ENCODE results near the gene LBHD1. TPM values are rescaled to one million over a fixed set of nuclear protein-coding genes. Genes with fewer than 3 reads are reported as not detected.

The LBHD1 gene
- total and polyA plus RNA-seq, 2 donors (not counting 3 experiments of a cell fraction or from before 2014, with no cell fraction given): 3.8 to 7.5 TPM

DNA sequence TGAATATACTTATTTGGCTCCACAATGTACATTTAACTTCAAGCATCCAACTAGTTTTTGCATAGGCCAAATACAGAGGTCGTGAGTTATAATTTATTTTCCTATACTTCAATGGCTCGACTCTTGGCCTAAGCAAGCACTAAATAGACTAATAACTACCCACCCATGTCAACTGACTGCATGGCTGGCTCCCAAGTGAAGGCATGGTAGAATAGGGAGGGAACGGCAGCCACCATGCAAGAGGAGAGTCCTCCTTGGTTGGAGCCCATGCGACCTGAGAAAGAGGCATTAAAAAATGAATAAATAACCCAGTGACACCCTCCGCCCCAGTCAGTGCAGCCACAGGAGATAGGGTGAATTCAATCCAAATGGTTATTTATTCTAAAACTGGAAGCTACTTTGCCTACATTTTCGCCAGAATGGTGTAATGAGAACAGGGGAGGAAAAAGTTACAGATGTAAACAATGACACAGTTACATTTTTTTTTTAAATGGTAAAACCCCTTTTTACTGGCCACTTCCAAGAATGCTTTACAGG, 40.3 kb upstream of the LBHD1 start:
- DNase-seq (ENCODE audit: low read depth, low spot score): no peak
- TF ChIP-seq GATA2 (IDR thresholded peaks at IDR 0.05; ENCODE audit: insufficient read depth, insufficient read length, low read depth, low read length) (no peak), MAX (IDR thresholded peaks at IDR 0.05; ENCODE audit: insufficient read depth, insufficient read length) (no peak), EZH2 (IDR thresholded peaks at IDR 0.05; ENCODE audit: borderline replicate concordance, low read depth, low read length, severe bottlenecking) (no peak), MYC (IDR thresholded peaks at IDR 0.05; ENCODE audit: low read depth, low read length) (no peak), POLR2AphosphoS5 (IDR thresholded peaks at IDR 0.05; ENCODE audit: insufficient read depth, low read depth, low read length) (no peak), POLR2A (IDR thresholded peaks at IDR 0.05; ENCODE audit: low read depth, low read length) (no peak)
- no TSS peak for BruUV-seq (replicated peaks)
- intact Hi-C loops (cut with micrococcal nuclease): no loop called here
- no peak overlapping the region for H2AFZ ChIP-seq (ENCODE audit: low read depth, low read length)
- no peaks in the 10 kb centered on the region for H3K9me3 ChIP-seq (replicated peaks; ENCODE audit: control insufficient read depth, insufficient read depth, low read length)
- dilution Hi-C loops (cut with MboI; ENCODE audit: extremely low pct_ligation_motif_present, low sequenced_read_pairs): no loop called here
- no peak overlapping the region for H3K4me3 ChIP-seq (replicated peaks in 1 of 3; ENCODE audit: insufficient read depth in 1 of 3, low read depth in 1 of 3, low read length in 3 of 3)
- FAIRE-seq: no peak
- H3K9ac ChIP-seq (replicated peaks; ENCODE audit: extremely low read depth, insufficient read depth, low read length): no peak overlapping the region
- H4K20me1 ChIP-seq (replicated peaks; ENCODE audit: control insufficient read depth, extremely low read depth, insufficient read depth, low read length): no peaks in the 10 kb centered on the region
- CTCF ChIA-PET: no interaction called here
- peaks cover 13% of the 10 kb centered on the region for H3K79me2 ChIP-seq (ENCODE audit: control insufficient read depth, insufficient read depth, low read length)
- POLR2A ChIA-PET: interaction anchor here (0.6 to 1.0 kb wide), 2 partner anchors 14 to 111 kb away, joined by 4 to 5 read pairs; partner anchors contain the start of genes HNRNPUL2 and MTA2
- peaks cover 28 to 32% of the 10 kb centered on the region in 2 experiments for H3K36me3 ChIP-seq (ENCODE audit: control insufficient read depth in 2 of 2, extremely low read depth in 1 of 2, insufficient read depth in 2 of 2, low read length in 2 of 2)
- H3K4me2 ChIP-seq (ENCODE audit: insufficient read depth, low read length): no peak overlapping the region
- H3K27me3 ChIP-seq (ENCODE audit: control insufficient read depth in 2 of 2, insufficient read depth in 2 of 2, low read length in 2 of 2): no peaks in the 10 kb centered on the region
- H3K9me1 ChIP-seq (replicated peaks; ENCODE audit: control insufficient read depth, extremely low read depth, insufficient read depth, low read length): no peaks in the 10 kb centered on the region
- no peak overlapping the region for H3K27ac ChIP-seq (ENCODE audit: insufficient read depth, low read depth, low read length)
- peaks cover 12% of the 10 kb centered on the region for H3K4me1 ChIP-seq (ENCODE audit: control insufficient read depth, extremely low read depth, insufficient read depth, low read length)

DNA sequence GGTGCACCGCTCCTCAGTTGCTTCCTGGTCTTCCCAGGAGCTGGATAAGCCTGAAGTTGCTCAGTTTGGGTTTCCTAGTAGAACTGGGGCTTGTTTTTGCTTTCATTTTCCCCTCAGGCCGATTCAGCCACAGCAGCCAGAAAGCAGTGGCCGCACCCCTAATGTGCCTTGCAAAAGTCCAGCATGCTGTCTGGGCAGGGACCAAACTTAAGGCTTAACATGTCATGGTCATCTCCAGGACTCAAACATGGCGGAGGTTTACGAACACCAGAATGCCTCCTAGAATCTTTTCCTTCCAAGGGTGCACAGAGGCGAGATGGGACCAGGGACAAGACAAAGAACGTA, 37.9 kb upstream of the LBHD1 start:
- Histone ChIP-seq H3K9me3 (replicated peaks; ENCODE audit: control insufficient read depth, insufficient read depth, low read length) (no peaks in the 10 kb centered on the region), H3K4me2 (ENCODE audit: insufficient read depth, low read length) (peak overlapping the region; percentile 85), H4K20me1 (replicated peaks; ENCODE audit: control insufficient read depth, extremely low read depth, insufficient read depth, low read length) (no peaks in the 10 kb centered on the region), H3K27me3 (ENCODE audit: control insufficient read depth in 2 of 2, insufficient read depth in 2 of 2, low read length in 2 of 2) (no peaks in the 10 kb centered on the region), H3K9ac (replicated peaks; ENCODE audit: extremely low read depth, insufficient read depth, low read length) (peak overlapping the region; percentile 78), H2AFZ (ENCODE audit: low read depth, low read length) (peak overlapping the region; percentile 88), H3K4me1 (ENCODE audit: control insufficient read depth, extremely low read depth, insufficient read depth, low read length) (peaks cover 25% of the 10 kb centered on the region), H3K9me1 (replicated peaks; ENCODE audit: control insufficient read depth, extremely low read depth, insufficient read depth, low read length) (no peaks in the 10 kb centered on the region), H3K27ac (ENCODE audit: insufficient read depth, low read depth, low read length) (peak overlapping the region; percentile 73), H3K36me3 (ENCODE audit: control insufficient read depth in 2 of 2, extremely low read depth in 1 of 2, insufficient read depth in 2 of 2, low read length in 2 of 2) (peaks cover 13 to 16% of the 10 kb centered on the region in 2 experiments), H3K79me2 (ENCODE audit: control insufficient read depth, insufficient read depth, low read length) (no peaks in the 10 kb centered on the region), H3K4me3 (replicated peaks in 1 of 3; ENCODE audit: insufficient read depth in 1 of 3, low read depth in 1 of 3, low read length in 3 of 3) (peak overlapping the region; percentile 22 to 68 (median 58))
- FAIRE-seq: peak; percentile 85
- DNase-seq (ENCODE audit: low read depth, low spot score): no peak
- TSS peak; percentile 89 for BruUV-seq (replicated peaks)
- intact Hi-C loops (cut with micrococcal nuclease): no loop called here
- TF ChIP-seq POLR2AphosphoS5 (IDR thresholded peaks at IDR 0.05; ENCODE audit: insufficient read depth, low read depth, low read length) (no peak), EZH2 (IDR thresholded peaks at IDR 0.05; ENCODE audit: borderline replicate concordance, low read depth, low read length, severe bottlenecking) (no peak), POLR2A (IDR thresholded peaks at IDR 0.05; ENCODE audit: low read depth, low read length) (no peak), FOS (IDR thresholded peaks at IDR 0.05; ENCODE audit: borderline replicate concordance, insufficient read depth, low read length) (no peak), MAX (IDR thresholded peaks at IDR 0.05; ENCODE audit: insufficient read depth, insufficient read length) (no peak), MYC (IDR thresholded peaks at IDR 0.05; ENCODE audit: low read depth, low read length) (no peak), GATA2 (IDR thresholded peaks at IDR 0.05; ENCODE audit: insufficient read depth, insufficient read length, low read depth, low read length) (no peak), JUN (IDR thresholded peaks at IDR 0.05; ENCODE audit: borderline replicate concordance, insufficient read depth, insufficient read length, low read depth) (no peak)
- TF ChIP-seq, protein P1, sequence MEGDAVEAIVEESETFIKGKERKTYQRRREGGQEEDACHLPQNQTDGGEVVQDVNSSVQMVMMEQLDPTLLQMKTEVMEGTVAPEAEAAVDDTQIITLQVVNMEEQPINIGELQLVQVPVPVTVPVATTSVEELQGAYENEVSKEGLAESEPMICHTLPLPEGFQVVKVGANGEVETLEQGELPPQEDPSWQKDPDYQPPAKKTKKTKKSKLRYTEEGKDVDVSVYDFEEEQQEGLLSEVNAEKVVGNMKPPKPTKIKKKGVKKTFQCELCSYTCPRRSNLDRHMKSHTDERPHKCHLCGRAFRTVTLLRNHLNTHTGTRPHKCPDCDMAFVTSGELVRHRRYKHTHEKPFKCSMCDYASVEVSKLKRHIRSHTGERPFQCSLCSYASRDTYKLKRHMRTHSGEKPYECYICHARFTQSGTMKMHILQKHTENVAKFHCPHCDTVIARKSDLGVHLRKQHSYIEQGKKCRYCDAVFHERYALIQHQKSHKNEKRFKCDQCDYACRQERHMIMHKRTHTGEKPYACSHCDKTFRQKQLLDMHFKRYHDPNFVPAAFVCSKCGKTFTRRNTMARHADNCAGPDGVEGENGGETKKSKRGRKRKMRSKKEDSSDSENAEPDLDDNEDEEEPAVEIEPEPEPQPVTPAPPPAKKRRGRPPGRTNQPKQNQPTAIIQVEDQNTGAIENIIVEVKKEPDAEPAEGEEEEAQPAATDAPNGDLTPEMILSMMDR (IDR thresholded peaks at IDR 0.05; ENCODE audit: extremely low read depth in 1 of 2, insufficient read depth in 1 of 2, low read depth in 1 of 2, low read length in 2 of 2): no peak
- ChIA-PET POLR2A (interaction anchor here (0.5 to 2.8 kb wide), 5 partner anchors 17 to 256 kb away, joined by 3 to 8 read pairs (median 5); partner anchors contain the start of genes C11orf98, CSKMT and HNRNPUL2), CTCF (interaction anchor here (1.0 to 1.7 kb wide), 4 partner anchors 17 to 77 kb away, joined by 3 to 7 read pairs (median 6); partner anchors contain the start of genes HNRNPUL2, TMEM179B and ZBTB3)
- dilution Hi-C loops (cut with MboI; ENCODE audit: extremely low pct_ligation_motif_present, low sequenced_read_pairs): no loop called here
